Measurements from ENCODE around the gene NF1.

DNA sequence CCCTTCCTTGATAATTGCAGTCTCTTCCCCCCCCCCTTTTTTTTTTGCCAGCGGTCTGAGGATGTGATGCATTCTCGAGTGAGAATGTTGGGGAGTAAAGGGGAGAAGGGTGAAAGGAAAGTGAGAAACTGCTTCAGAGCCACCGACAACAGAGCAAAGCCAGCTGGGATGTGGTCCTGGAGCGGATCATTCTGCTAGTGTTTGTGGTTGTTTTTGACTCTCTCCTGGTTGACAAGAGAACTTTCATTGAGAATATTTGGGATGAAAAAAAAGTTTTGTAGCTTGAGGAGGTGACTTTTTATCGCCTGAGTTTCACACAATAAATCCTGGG is 1.3 kb downstream of the NF1 start:
- TF ChIP-seq POLR2AphosphoS5 (IDR thresholded peaks at IDR 0.05; ENCODE audit: low read depth, low read length) (no peak), TAF1 (IDR thresholded peaks at IDR 0.05; ENCODE audit: borderline replicate concordance, insufficient read depth, low read length) (no peak)
- TF ChIP-seq, protein P1, sequence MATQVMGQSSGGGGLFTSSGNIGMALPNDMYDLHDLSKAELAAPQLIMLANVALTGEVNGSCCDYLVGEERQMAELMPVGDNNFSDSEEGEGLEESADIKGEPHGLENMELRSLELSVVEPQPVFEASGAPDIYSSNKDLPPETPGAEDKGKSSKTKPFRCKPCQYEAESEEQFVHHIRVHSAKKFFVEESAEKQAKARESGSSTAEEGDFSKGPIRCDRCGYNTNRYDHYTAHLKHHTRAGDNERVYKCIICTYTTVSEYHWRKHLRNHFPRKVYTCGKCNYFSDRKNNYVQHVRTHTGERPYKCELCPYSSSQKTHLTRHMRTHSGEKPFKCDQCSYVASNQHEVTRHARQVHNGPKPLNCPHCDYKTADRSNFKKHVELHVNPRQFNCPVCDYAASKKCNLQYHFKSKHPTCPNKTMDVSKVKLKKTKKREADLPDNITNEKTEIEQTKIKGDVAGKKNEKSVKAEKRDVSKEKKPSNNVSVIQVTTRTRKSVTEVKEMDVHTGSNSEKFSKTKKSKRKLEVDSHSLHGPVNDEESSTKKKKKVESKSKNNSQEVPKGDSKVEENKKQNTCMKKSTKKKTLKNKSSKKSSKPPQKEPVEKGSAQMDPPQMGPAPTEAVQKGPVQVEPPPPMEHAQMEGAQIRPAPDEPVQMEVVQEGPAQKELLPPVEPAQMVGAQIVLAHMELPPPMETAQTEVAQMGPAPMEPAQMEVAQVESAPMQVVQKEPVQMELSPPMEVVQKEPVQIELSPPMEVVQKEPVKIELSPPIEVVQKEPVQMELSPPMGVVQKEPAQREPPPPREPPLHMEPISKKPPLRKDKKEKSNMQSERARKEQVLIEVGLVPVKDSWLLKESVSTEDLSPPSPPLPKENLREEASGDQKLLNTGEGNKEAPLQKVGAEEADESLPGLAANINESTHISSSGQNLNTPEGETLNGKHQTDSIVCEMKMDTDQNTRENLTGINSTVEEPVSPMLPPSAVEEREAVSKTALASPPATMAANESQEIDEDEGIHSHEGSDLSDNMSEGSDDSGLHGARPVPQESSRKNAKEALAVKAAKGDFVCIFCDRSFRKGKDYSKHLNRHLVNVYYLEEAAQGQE (IDR thresholded peaks at IDR 0.05; ENCODE audit: insufficient read depth in 1 of 2, low read depth in 2 of 2, low read length in 2 of 2): no peak
